ENCODE measurements around the gene ATP8A1. TPM values are rescaled to one million over a fixed set of nuclear protein-coding genes. Genes with fewer than 3 reads are reported as not detected.

The ATP8A1 gene
- total RNA-seq, 1 experiment from 2014 or later: 14.3 TPM

DNA sequence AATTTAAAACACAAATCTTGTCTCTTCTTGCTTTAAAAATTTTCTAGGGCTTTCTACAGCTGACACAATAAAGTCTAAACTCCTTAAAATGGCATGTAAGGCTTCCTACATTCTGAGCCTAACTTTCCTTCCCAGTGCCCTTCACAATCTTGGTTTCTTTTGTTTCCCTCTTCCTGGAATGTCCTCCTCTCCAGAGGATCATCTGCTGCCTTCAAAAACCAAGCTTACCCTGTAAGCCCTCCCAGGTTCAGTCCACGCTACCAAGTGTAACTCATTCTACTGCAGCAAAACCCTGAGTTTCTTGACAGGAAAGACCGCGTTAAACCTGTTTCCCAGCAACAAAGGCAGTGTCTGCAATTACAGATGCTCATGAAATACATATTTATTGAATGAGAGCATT is 168.4 kb downstream of the ATP8A1 start:
- H3K36me3 Mint-ChIP-seq: no peaks in the 10 kb centered on the region
- ChIA-PET POLR2A (no interaction called here), CTCF (interaction anchor here (1.0 to 1.8 kb wide), 3 partner anchors 22 to 26 kb away, joined by 3 to 5 read pairs (median 4); no protein-coding TSS in a partner anchor)
- peak overlapping the region; percentile 85 for H3K27ac Mint-ChIP-seq
- DNase-seq (ENCODE audit: low spot score): no peak
- ATAC-seq: peak; percentile 65
- no peak overlapping the region; the same call in 1 of the 2 replicates for H3K4me3 Mint-ChIP-seq
- TF ChIP-seq IRF2 (CRISPR knock-in tag; IDR thresholded peaks at IDR 0.05; ENCODE audit: borderline replicate concordance, low read depth) (no peak), ATF1 (CRISPR knock-in tag; IDR thresholded peaks at IDR 0.05) (no peak), FOXK1 (CRISPR knock-in tag; IDR thresholded peaks at IDR 0.05) (no peak), ETV6 (CRISPR knock-in tag; IDR thresholded peaks at IDR 0.05) (no peak), SMAD3 (CRISPR knock-in tag; IDR thresholded peaks at IDR 0.05; ENCODE audit: borderline replicate concordance) (no peak), SP1 (CRISPR knock-in tag; conservative IDR thresholded peaks at IDR 0.05) (no peak), SOX15 (CRISPR knock-in tag; IDR thresholded peaks at IDR 0.05) (no peak), TEAD1 (CRISPR knock-in tag; IDR thresholded peaks at IDR 0.05) (no peak), CBFB (CRISPR knock-in tag; IDR thresholded peaks at IDR 0.05; ENCODE audit: low read depth) (no peak)
- TF ChIP-seq, protein P1, sequence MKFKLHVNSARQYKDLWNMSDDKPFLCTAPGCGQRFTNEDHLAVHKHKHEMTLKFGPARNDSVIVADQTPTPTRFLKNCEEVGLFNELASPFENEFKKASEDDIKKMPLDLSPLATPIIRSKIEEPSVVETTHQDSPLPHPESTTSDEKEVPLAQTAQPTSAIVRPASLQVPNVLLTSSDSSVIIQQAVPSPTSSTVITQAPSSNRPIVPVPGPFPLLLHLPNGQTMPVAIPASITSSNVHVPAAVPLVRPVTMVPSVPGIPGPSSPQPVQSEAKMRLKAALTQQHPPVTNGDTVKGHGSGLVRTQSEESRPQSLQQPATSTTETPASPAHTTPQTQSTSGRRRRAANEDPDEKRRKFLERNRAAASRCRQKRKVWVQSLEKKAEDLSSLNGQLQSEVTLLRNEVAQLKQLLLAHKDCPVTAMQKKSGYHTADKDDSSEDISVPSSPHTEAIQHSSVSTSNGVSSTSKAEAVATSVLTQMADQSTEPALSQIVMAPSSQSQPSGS (CRISPR knock-in tag; IDR thresholded peaks at IDR 0.05; ENCODE audit: borderline replicate concordance, low read depth): no peak
- TF ChIP-seq, protein P2, sequence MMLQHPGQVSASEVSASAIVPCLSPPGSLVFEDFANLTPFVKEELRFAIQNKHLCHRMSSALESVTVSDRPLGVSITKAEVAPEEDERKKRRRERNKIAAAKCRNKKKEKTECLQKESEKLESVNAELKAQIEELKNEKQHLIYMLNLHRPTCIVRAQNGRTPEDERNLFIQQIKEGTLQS (CRISPR knock-in tag; conservative IDR thresholded peaks at IDR 0.05): no peak
- TF ChIP-seq, protein P3, sequence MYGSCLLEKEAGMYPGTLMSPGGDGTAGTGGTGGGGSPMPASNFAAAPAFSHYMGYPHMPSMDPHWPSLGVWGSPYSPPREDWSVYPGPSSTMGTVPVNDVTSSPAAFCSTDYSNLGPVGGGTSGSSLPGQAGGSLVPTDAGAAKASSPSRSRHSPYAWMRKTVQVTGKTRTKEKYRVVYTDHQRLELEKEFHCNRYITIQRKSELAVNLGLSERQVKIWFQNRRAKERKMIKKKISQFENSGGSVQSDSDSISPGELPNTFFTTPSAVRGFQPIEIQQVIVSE (CRISPR knock-in tag; IDR thresholded peaks at IDR 0.05; ENCODE audit: borderline replicate concordance): no peak
- H3K4me1 Mint-ChIP-seq: peaks cover 76% of the 10 kb centered on the region
- H3K27me3 Mint-ChIP-seq (ENCODE audit: low read depth): no peaks in the 10 kb centered on the region
- H3K9me3 Mint-ChIP-seq: no peaks in the 10 kb centered on the region

DNA sequence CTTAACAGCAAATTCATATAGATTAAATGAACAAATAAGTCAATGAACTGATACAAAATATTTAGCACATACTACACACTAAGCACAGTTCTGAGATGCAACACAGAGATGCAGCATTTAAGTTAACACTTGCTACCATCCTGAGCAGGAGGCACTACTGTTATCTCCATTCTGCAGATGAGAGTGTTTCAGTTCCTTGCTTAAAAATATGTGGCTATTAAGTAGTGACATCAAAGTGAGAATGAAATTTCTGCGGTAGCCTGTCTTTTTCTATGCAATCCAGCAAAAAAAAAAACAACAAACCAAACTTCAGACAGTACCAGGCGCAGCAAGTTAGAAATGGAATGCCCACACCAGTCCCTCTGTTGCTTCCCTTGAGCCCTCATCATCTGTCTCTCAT is 168.8 kb downstream of the ATP8A1 start:
- Mint-ChIP-seq H3K4me1 (peaks cover 81% of the 10 kb centered on the region), H3K9me3 (no peaks in the 10 kb centered on the region), H3K36me3 (no peaks in the 10 kb centered on the region), H3K27ac (peak overlapping the region; percentile 85), H3K4me3 (no peak overlapping the region), H3K27me3 (ENCODE audit: low read depth) (no peaks in the 10 kb centered on the region)
- ChIA-PET POLR2A (no interaction called here), CTCF (interaction anchor here (1.8 kb wide), 1 partner anchor 21 kb away, joined by 5 read pairs; no protein-coding TSS in a partner anchor)
- DNase-seq (ENCODE audit: low spot score) (no peak), ATAC-seq (no peak; the same call in 1 of the 2 replicates)
- no peak for TF ChIP-seq NR3C1 (CRISPR knock-in tag; conservative IDR thresholded peaks at IDR 0.05; ENCODE audit: low read depth)
- no peak for TF ChIP-seq ZNF396 (CRISPR knock-in tag; IDR thresholded peaks at IDR 0.05; ENCODE audit: borderline replicate concordance)
- no peak for TF ChIP-seq RORB (CRISPR knock-in tag; IDR thresholded peaks at IDR 0.05)
- TF ChIP-seq TCF7 (CRISPR knock-in tag; IDR thresholded peaks at IDR 0.05; ENCODE audit: low read depth): no peak
- TF ChIP-seq ZNF416 (CRISPR knock-in tag; IDR thresholded peaks at IDR 0.05): no peak
- TF ChIP-seq, protein P4, sequence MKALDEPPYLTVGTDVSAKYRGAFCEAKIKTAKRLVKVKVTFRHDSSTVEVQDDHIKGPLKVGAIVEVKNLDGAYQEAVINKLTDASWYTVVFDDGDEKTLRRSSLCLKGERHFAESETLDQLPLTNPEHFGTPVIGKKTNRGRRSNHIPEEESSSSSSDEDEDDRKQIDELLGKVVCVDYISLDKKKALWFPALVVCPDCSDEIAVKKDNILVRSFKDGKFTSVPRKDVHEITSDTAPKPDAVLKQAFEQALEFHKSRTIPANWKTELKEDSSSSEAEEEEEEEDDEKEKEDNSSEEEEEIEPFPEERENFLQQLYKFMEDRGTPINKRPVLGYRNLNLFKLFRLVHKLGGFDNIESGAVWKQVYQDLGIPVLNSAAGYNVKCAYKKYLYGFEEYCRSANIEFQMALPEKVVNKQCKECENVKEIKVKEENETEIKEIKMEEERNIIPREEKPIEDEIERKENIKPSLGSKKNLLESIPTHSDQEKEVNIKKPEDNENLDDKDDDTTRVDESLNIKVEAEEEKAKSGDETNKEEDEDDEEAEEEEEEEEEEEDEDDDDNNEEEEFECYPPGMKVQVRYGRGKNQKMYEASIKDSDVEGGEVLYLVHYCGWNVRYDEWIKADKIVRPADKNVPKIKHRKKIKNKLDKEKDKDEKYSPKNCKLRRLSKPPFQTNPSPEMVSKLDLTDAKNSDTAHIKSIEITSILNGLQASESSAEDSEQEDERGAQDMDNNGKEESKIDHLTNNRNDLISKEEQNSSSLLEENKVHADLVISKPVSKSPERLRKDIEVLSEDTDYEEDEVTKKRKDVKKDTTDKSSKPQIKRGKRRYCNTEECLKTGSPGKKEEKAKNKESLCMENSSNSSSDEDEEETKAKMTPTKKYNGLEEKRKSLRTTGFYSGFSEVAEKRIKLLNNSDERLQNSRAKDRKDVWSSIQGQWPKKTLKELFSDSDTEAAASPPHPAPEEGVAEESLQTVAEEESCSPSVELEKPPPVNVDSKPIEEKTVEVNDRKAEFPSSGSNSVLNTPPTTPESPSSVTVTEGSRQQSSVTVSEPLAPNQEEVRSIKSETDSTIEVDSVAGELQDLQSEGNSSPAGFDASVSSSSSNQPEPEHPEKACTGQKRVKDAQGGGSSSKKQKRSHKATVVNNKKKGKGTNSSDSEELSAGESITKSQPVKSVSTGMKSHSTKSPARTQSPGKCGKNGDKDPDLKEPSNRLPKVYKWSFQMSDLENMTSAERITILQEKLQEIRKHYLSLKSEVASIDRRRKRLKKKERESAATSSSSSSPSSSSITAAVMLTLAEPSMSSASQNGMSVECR (CRISPR knock-in tag; IDR thresholded peaks at IDR 0.05; ENCODE audit: borderline replicate concordance): no peak
- TF ChIP-seq, protein P5, sequence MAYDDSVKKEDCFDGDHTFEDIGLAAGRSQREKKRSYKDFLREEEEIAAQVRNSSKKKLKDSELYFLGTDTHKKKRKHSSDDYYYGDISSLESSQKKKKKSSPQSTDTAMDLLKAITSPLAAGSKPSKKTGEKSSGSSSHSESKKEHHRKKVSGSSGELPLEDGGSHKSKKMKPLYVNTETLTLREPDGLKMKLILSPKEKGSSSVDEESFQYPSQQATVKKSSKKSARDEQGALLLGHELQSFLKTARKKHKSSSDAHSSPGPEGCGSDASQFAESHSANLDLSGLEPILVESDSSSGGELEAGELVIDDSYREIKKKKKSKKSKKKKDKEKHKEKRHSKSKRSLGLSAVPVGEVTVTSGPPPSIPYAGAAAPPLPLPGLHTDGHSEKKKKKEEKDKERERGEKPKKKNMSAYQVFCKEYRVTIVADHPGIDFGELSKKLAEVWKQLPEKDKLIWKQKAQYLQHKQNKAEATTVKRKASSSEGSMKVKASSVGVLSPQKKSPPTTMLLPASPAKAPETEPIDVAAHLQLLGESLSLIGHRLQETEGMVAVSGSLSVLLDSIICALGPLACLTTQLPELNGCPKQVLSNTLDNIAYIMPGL (CRISPR knock-in tag; IDR thresholded peaks at IDR 0.05): no peak
- TF ChIP-seq, protein P6, sequence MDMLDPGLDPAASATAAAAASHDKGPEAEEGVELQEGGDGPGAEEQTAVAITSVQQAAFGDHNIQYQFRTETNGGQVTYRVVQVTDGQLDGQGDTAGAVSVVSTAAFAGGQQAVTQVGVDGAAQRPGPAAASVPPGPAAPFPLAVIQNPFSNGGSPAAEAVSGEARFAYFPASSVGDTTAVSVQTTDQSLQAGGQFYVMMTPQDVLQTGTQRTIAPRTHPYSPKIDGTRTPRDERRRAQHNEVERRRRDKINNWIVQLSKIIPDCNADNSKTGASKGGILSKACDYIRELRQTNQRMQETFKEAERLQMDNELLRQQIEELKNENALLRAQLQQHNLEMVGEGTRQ (CRISPR knock-in tag; IDR thresholded peaks at IDR 0.05): no peak
- TF ChIP-seq MYBL2 (CRISPR knock-in tag; IDR thresholded peaks at IDR 0.05): no peak
- no peak for TF ChIP-seq ZNF317 (CRISPR knock-in tag; IDR thresholded peaks at IDR 0.05; ENCODE audit: borderline replicate concordance, low read depth)
- TF ChIP-seq ZNF121 (CRISPR knock-in tag; IDR thresholded peaks at IDR 0.05): no peak
- TF ChIP-seq, protein P7, sequence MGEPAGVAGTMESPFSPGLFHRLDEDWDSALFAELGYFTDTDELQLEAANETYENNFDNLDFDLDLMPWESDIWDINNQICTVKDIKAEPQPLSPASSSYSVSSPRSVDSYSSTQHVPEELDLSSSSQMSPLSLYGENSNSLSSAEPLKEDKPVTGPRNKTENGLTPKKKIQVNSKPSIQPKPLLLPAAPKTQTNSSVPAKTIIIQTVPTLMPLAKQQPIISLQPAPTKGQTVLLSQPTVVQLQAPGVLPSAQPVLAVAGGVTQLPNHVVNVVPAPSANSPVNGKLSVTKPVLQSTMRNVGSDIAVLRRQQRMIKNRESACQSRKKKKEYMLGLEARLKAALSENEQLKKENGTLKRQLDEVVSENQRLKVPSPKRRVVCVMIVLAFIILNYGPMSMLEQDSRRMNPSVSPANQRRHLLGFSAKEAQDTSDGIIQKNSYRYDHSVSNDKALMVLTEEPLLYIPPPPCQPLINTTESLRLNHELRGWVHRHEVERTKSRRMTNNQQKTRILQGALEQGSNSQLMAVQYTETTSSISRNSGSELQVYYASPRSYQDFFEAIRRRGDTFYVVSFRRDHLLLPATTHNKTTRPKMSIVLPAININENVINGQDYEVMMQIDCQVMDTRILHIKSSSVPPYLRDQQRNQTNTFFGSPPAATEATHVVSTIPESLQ (CRISPR knock-in tag; IDR thresholded peaks at IDR 0.05): no peak
- no peak for TF ChIP-seq ZNF423 (CRISPR knock-in tag; IDR thresholded peaks at IDR 0.05)
